SU-DHL-6 (cell line): ENCODE measurements around the gene AIP.

Experiments
- EZH2phosphoT487 ChIP-seq: fragments of 200-600 bp; sonication (generic), shearing (Covaris generic); conservative IDR thresholded peaks from 2 replicates; pipeline ENCODE4 v1.6.1; 2018; ENCODE audit warnings: mild to moderate bottlenecking, antibody characterized with exemption, low read length, moderate library complexity, mixed read lengths
- TF ChIP-seq, protein P1 (sequence below): fragments of 200-600 bp; sonication (generic); IDR thresholded peaks from one replicate; pipeline ENCODE4 v1.5.1; 2017; ENCODE audit warnings: antibody characterized with exemption, mild to moderate bottlenecking, low read length, moderate library complexity; ENCODE audit not compliant: insufficient read depth, poor library complexity, severe bottlenecking

DNA sequence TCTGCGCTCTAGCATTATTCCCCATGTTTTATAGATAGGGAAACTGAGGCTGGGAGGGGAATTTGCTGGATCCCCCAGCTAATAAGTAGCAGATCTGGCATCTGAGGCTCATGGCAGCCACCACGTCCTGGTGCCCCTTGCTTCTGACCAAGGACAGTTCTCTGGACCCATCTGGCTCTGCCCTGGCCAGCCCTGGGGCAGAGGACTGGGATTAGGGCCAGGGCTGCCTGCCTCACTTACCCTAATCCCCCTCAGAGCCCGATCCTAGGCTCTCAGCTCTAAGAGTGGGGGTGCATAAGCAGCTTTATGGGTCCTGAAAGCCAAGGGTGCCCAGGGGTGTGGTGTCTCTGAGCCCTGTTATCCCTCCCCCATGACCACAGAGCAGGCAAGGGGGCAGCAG is 27.8 kb upstream of the AIP start, which contains the start of gene CABP4:
- TF ChIP-seq, protein P1, sequence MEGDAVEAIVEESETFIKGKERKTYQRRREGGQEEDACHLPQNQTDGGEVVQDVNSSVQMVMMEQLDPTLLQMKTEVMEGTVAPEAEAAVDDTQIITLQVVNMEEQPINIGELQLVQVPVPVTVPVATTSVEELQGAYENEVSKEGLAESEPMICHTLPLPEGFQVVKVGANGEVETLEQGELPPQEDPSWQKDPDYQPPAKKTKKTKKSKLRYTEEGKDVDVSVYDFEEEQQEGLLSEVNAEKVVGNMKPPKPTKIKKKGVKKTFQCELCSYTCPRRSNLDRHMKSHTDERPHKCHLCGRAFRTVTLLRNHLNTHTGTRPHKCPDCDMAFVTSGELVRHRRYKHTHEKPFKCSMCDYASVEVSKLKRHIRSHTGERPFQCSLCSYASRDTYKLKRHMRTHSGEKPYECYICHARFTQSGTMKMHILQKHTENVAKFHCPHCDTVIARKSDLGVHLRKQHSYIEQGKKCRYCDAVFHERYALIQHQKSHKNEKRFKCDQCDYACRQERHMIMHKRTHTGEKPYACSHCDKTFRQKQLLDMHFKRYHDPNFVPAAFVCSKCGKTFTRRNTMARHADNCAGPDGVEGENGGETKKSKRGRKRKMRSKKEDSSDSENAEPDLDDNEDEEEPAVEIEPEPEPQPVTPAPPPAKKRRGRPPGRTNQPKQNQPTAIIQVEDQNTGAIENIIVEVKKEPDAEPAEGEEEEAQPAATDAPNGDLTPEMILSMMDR: no peak
- no peak for TF ChIP-seq EZH2phosphoT487
